Stomach (tissue), 4 donors: ENCODE results near the gene C9orf78.

Source experiments
- CTCF ChIP-seq, 7 experiments: fragments of 450-650 bp in 4 of 7; fragments of 200-600 bp in 3 of 7; sonication (generic) in 3 of 7; IDR thresholded peaks; one replicate each; pipeline ENCODE4 v1.5.1; 2016 to 2019; ENCODE audit warnings: antibody characterized with exemption in 7 of 7, control low read depth in 2 of 7, mild to moderate bottlenecking in 1 of 7
- POLR2A ChIP-seq, 4 donors: fragments of 450-650 bp; IDR thresholded peaks; one replicate each; pipeline ENCODE4 v1.6.1; 2016; ENCODE audit warnings: antibody characterized with exemption in 4 of 4, control low read depth in 2 of 4, mild to moderate bottlenecking in 1 of 4, moderate library complexity in 1 of 4

DNA sequence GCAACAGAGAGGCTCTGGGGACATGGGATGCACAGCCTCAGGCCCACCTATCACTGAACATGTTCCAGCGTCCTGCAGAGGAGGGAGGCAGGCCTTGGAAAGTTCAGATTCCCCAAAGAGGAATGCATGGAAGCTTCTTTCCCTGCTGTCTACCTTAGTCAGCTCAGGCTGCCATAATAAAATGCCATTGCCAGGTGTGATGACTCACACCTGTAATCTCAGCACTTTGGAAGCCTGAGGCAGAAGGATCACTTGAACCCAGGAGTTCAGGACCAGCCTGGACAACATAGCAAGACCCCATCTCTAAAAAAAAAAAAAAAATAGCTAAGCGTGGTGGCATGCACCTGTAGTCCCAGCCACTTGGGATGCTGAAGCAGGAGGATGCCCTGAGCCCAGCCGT lies 56.6 kb downstream of the C9orf78 start:
- no peak for TF ChIP-seq CTCF (IDR thresholded peaks at IDR 0.05)
- no peak for TF ChIP-seq POLR2A (IDR thresholded peaks at IDR 0.05)
